Measurements from ENCODE around the gene HIP1.
"Not testable (repeated sequence)": the region's sequence is repeated elsewhere in the genome, so short reads cannot be mapped to it uniquely, and the experiment has no call there.

Gene HIP1

DNA sequence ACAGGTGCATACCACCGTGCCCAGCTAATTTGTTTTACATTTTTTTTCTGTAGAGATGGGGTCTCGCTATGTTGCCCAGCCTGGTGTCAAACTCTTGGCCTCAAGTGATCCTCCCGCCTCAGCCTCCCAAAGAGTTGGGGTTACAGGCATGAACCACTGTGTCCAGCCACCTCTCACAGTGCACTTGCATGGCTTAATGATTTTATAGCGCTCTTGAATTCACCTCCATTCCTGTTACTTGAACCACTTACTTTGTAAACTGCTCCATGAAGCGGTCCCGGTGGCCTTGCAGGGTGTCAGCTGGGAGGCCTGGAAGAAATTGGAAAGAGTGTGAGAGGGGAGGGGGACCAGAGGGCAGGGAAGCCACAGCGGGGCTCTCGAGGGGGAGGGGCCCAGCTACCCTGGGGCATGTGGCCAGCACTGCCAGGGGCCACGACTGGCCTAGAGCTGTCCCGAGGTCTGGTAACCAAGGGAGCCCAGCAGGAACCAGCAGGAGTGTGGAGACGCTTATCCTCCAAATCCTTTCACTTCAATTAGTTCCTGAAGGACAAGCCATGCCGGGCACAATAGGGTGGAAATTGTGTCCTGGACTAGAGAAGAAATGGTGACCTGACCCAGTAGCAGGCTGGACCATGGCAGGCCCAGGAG lies 170.7 kb downstream of the HIP1 start:
- Histone ChIP-seq H3K27me3 (ENCODE audit: insufficient read depth, low read length) (no peaks in the 10 kb centered on the region), H3K36me3 (ENCODE audit: insufficient read depth, low read length) (peaks cover 54% of the 10 kb centered on the region), H3K9me3 (ENCODE audit: low read length) (no peaks in the 10 kb centered on the region), H2AFZ (ENCODE audit: low read depth, low read length) (no peak overlapping the region), H3K4me3 (ENCODE audit: low read length) (no peak overlapping the region), H3K4me1 (ENCODE audit: insufficient read depth, low read length) (peaks cover 3% of the 10 kb centered on the region)

DNA sequence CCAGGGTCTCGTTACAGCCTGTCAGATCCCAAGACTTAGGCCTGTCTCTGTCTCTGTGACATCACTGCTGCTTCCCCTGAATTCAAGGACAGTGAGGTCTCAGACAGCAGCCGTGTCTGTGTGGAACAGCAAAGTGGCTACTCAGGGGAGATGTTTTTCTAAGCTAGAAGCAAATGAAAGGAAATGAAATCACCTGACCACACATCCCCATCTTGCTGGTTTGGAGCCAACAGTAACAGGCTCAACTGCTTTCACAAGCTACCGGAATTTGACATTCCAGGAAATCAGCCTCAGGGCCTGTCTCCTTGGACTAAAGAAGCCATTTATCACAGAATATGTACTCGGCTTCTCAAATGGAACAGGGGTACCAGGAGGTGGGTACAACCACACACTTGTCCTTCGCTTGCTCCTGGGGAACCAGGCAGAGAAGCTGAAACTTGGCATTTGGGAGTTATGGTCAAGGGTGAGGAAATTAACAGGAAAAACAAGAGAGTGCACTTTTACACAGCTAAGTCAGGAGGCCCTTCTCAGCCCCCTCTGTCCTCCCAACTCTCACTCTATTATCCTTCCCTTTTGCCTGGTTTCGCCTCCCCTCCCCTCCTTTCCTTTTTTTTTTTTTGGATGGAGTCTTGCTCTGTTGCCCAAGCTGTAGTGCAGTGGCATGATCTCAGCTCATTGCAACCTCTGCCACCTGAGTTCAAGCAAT lies 173.5 kb downstream of the HIP1 start:
- Histone ChIP-seq H3K27me3 (ENCODE audit: insufficient read depth, low read length) (no peaks in the 10 kb centered on the region), H2AFZ (ENCODE audit: low read depth, low read length) (no peak overlapping the region), H3K4me3 (ENCODE audit: low read length) (no peak overlapping the region), H3K9me3 (ENCODE audit: low read length) (no peaks in the 10 kb centered on the region), H3K4me1 (ENCODE audit: insufficient read depth, low read length) (no peaks in the 10 kb centered on the region), H3K36me3 (ENCODE audit: insufficient read depth, low read length) (peaks cover 62% of the 10 kb centered on the region)

DNA sequence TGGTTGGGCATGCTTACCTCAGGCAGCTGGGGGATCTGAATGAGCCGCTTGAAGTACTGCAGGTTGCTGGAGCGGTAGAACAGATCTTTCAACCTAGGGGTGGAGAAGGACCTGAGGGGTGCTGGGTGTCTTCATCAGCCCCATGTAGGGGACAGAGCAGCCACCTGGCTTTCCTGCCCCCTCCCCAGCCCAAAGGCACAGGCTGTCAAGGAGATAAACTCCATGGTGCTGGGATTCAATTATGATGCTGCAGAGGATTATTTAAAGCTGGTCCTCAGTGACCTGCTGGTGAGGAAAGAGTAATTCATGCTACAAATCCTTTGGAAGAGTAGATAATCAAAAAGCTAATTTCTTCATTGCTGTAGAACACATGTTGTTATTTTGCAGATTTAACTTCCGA lies 175.6 kb downstream of the HIP1 start:
- Histone ChIP-seq H3K4me3 (ENCODE audit: low read length) (no peak overlapping the region), H3K9me3 (ENCODE audit: low read length) (no peaks in the 10 kb centered on the region), H3K36me3 (ENCODE audit: insufficient read depth, low read length) (peaks cover 54% of the 10 kb centered on the region), H3K27me3 (ENCODE audit: insufficient read depth, low read length) (no peaks in the 10 kb centered on the region), H3K4me1 (ENCODE audit: insufficient read depth, low read length) (no peaks in the 10 kb centered on the region), H2AFZ (ENCODE audit: low read depth, low read length) (no peak overlapping the region)

DNA sequence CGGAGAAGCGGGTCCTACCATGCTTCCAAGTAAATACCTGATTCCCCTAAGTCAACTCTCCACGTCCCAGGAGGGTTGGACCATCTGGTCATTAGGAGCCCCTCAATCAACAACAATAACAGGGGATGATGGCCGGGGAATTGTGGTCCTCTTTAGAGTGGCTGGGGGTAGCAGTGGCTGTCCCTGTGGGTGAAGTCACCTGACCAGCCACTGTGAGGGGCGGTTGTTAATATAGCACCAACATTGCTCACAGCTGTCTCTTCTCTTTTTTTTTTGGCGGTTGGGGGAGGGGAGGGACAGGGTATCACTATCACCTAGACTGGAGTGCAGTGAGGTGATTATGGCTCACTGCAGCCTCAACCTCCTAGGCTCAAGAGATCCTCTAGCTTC lies 178.8 kb downstream of the HIP1 start:
- Histone ChIP-seq H3K27me3 (ENCODE audit: insufficient read depth, low read length) (no peaks in the 10 kb centered on the region), H3K4me1 (ENCODE audit: insufficient read depth, low read length) (no peaks in the 10 kb centered on the region), H2AFZ (ENCODE audit: low read depth, low read length) (no peak overlapping the region), H3K9me3 (ENCODE audit: low read length) (no peaks in the 10 kb centered on the region), H3K36me3 (ENCODE audit: insufficient read depth, low read length) (peaks cover 62% of the 10 kb centered on the region), H3K4me3 (ENCODE audit: low read length) (no peak overlapping the region)

DNA sequence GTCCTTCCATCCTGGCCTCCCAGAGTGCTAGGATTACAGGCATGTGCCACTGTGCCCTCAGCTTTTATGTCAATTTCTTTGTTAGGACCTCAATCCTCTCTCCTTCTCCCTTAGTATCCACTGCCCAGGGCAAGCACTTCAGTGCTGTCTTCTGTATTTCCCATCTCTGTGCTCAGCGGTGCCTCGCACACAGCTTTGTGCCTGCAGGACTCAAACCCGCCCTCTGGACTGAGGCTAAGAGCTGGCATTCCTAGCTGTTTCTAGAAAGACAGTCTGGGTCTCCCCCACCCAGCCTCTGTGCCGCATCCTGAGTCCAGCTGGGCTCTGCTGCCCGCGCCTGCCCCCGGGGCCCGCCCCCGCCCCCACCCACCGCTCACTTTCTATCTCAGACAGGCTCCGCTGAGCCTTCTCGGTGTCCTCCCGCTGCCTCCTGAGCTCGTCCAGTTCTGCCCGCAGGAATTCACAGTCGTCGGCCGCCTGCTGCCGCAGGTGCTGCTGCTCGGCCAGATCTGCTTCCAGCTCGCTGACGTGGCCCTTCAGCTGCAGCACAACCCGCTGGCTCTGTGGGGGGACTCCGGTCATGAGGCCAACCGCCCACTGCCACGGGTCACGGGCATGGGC lies 179.3 kb downstream of the HIP1 start:
- Histone ChIP-seq H3K27me3 (ENCODE audit: insufficient read depth, low read length) (no peaks in the 10 kb centered on the region), H2AFZ (ENCODE audit: low read depth, low read length) (no peak overlapping the region), H3K9me3 (ENCODE audit: low read length) (no peaks in the 10 kb centered on the region), H3K4me3 (ENCODE audit: low read length) (no peak overlapping the region), H3K4me1 (ENCODE audit: insufficient read depth, low read length) (no peaks in the 10 kb centered on the region), H3K36me3 (ENCODE audit: insufficient read depth, low read length) (peaks cover 63% of the 10 kb centered on the region)

DNA sequence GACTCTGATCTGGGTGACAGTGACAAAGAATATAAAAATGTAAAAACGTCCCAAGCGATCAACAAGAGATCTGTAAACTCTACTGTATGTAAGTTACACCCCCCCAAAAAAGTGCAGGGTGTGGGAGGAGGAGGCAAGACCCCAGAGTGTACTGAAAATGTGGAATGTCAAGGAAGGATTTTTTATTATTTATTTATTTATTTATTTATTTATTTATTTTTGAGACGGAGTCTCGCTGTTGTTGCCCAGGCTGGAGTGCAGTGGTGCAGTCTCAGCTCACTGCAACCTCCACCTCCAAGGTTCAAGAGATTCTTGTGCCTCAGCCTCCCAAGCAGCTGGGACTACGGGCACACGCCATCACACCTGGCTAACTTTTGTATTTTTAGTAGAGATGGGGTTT lies 181.9 kb downstream of the HIP1 start:
- H3K9me3 ChIP-seq (ENCODE audit: low read length); H3K4me1 ChIP-seq (ENCODE audit: insufficient read depth, low read length); H2AFZ ChIP-seq (ENCODE audit: low read depth, low read length); H3K4me3 ChIP-seq (ENCODE audit: low read length); H3K27me3 ChIP-seq (ENCODE audit: insufficient read depth, low read length): not testable (repeated sequence)
- peaks cover 65% of the 10 kb centered on the region for H3K36me3 ChIP-seq (ENCODE audit: insufficient read depth, low read length)

DNA sequence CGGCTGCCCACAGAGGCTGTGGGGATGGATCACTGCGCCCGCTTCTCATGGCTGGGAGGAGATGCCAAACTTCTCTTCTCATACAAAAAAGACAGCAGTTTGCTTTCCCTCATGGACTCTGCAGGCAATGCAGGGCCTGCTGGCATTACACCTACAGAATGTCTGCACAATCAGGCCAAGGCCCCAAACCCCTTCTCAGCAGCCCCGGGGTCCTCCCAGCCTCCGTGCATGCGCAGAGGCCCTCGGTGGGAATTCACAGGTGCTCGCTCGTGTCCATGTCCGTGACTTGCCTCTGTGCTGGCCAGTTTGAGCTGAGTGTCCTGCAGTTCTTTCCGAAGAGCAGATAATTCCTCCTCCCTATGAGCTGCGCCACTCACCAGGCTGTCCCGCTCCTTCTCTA lies 183.0 kb downstream of the HIP1 start:
- Histone ChIP-seq H3K36me3 (ENCODE audit: insufficient read depth, low read length) (peaks cover 58% of the 10 kb centered on the region), H3K27me3 (ENCODE audit: insufficient read depth, low read length) (no peaks in the 10 kb centered on the region)

DNA sequence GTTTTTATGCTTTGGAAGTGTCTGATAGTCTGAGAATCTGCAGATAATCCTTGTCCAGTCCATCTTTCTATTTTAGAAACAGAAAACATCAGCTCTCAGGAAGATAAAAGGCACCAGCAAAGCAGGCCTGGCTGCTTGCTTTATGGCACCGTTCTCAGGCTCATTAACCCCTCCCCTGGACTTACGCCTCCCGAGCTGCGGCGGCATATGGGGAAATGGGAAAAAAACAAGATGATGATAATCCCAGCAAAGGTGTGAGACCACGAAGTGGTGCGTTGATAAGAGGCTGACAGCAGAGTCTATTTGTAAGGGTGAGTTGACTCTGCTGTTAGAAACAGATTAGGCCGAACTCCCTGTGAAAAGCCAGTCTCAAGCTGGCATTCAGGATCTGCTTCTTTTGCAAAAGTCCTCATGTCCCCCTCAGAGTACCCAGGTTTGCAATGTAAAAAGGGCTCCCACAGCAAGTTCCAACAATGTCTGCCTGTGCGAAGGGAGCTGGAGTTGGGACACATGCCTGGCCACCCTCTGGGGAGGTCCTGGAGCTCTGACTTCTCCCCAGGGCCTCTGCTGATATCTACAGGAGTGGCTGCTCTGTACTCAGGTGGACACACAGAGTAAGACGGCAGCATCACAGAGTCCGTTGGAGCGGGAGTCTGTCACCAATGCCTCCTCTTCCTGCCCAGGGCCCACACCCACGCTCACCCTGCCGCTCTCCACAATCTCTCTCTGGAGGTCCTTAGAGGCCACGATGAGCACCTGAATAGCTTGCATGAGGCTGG lies 192.3 kb downstream of the HIP1 start:
- Histone ChIP-seq H3K9me3 (ENCODE audit: low read length) (no peaks in the 10 kb centered on the region), H2AFZ (ENCODE audit: low read depth, low read length) (no peak overlapping the region), H3K36me3 (ENCODE audit: insufficient read depth, low read length) (peaks cover 58% of the 10 kb centered on the region), H3K27me3 (ENCODE audit: insufficient read depth, low read length) (no peaks in the 10 kb centered on the region), H3K4me3 (ENCODE audit: low read length) (no peak overlapping the region), H3K4me1 (ENCODE audit: insufficient read depth, low read length) (no peaks in the 10 kb centered on the region)

More for the DNA sequence above, 183.0 kb downstream of the HIP1 start:
- no peak overlapping the region for H2AFZ ChIP-seq (ENCODE audit: low read depth, low read length)
- H3K4me3 ChIP-seq (ENCODE audit: low read length): no peak overlapping the region
- no peaks in the 10 kb centered on the region for H3K4me1 ChIP-seq (ENCODE audit: insufficient read depth, low read length)
- no peaks in the 10 kb centered on the region for H3K9me3 ChIP-seq (ENCODE audit: low read length)

DNA sequence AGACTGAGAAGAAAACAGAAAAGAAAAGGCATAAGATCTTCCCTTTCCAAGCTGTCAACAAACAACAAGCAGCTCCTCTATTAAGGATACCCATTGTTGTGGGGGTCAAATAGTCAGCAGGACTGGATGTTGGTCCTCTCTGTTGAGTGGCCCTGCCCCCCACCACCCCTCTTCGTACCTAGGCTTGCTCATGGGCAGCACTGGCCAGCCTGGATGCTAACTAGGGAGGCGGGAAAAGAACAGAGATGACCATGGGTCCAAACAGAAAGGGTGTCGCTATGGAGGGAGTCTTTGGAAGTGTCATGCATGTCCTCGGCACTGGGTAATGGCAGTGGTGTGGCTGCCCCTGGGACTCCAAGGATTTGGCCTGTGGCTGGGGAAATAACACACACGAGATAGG lies 201.0 kb downstream of the HIP1 start:
- no peaks in the 10 kb centered on the region for H3K27me3 ChIP-seq (ENCODE audit: insufficient read depth, low read length)
- H3K36me3 ChIP-seq (ENCODE audit: insufficient read depth, low read length): peaks cover 62% of the 10 kb centered on the region
- H2AFZ ChIP-seq (ENCODE audit: low read depth, low read length): no peak overlapping the region
- no peaks in the 10 kb centered on the region for H3K9me3 ChIP-seq (ENCODE audit: low read length)
- no peaks in the 10 kb centered on the region for H3K4me1 ChIP-seq (ENCODE audit: insufficient read depth, low read length)
- H3K4me3 ChIP-seq (ENCODE audit: low read length): no peak overlapping the region

DNA sequence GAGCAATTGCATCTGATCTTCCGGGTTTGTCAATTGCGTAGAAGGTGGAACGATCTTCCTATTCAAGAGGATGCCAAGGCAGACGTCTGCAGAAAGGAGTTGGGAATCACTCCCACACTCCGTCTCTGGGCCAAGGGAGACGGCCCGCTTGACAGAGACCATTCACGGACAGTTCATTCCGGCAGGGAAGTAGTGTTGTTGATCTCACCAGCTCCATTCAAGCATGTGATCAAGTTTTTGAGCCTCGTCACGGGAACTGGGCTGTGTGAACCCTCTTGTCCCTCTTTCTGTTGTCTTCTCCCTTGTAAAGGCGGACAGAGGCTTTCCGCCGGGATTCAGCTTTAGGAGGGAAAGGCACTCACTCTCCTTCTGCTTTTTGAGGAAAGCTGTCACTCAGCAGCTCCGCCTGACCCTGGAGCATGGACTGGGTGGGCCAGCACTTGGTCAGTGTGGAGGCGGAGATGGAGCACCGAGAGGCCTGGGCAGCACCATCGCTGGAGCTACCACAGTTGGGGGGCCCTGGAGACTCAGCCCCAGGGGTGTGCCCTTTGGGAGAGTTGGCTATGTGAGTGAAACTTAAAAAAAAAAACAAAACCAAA lies 201.7 kb downstream of the HIP1 start:
- Histone ChIP-seq H2AFZ (ENCODE audit: low read depth, low read length) (no peak overlapping the region), H3K36me3 (ENCODE audit: insufficient read depth, low read length) (peaks cover 60% of the 10 kb centered on the region), H3K27me3 (ENCODE audit: insufficient read depth, low read length) (no peaks in the 10 kb centered on the region), H3K4me3 (ENCODE audit: low read length) (no peak overlapping the region), H3K9me3 (ENCODE audit: low read length) (no peaks in the 10 kb centered on the region), H3K4me1 (ENCODE audit: insufficient read depth, low read length) (no peaks in the 10 kb centered on the region)

DNA sequence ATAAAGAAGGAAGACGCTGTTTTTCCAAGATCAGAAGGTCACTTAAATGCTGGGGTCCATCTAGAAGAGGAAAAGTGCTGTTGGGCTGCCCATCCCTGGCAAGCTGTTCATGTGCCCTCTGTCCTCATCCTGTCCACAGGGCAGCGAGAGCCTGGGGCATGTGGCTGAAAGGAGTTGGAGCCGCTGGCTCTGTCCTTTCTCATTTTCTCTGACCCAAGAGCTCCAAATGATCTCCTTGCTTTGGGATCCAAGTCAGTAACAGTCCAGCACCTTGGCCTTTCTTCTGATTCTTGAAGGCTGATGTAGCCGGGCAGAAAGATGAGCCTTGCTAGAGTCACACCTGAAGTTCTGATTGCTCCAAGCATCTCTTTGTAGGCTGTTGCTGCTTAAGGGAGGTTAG lies 202.2 kb downstream of the HIP1 start:
- Histone ChIP-seq H3K4me3 (ENCODE audit: low read length) (no peak overlapping the region), H3K36me3 (ENCODE audit: insufficient read depth, low read length) (peaks cover 55% of the 10 kb centered on the region), H3K4me1 (ENCODE audit: insufficient read depth, low read length) (no peaks in the 10 kb centered on the region), H3K9me3 (ENCODE audit: low read length) (no peaks in the 10 kb centered on the region), H2AFZ (ENCODE audit: low read depth, low read length) (no peak overlapping the region), H3K27me3 (ENCODE audit: insufficient read depth, low read length) (no peaks in the 10 kb centered on the region)

DNA sequence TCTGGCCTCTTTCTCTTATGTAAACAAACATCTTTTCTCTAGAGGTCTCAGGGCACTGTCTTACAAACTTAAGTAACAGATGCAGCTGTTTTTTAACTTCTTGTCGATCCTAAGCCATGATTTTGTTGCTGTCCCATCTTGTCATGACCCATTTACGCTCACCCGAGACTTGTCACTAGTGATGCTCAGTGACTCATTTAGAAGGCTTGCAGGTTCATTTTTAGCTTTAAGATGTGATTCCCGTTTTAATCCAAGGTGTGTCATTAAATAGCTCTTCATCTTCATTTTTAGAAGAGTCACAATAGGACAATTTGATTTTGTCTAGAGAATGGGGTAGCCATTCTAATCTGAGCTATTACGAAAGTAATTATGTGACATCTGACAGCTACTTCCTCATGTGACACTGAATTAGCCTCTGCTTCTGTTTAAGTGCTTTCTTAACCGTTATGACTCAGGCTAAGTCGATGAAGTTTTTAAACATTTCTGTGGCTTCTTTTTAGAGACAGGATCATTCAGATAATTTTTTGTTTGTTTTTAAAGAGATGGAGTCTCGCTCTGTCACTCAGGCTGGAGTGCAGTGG lies 203.9 kb downstream of the HIP1 start:
- H3K27me3 ChIP-seq (ENCODE audit: insufficient read depth, low read length): no peaks in the 10 kb centered on the region
- no peaks in the 10 kb centered on the region for H3K9me3 ChIP-seq (ENCODE audit: low read length)
- H2AFZ ChIP-seq (ENCODE audit: low read depth, low read length): no peak overlapping the region
- H3K36me3 ChIP-seq (ENCODE audit: insufficient read depth, low read length): peaks cover 47% of the 10 kb centered on the region
- H3K4me3 ChIP-seq (ENCODE audit: low read length): no peak overlapping the region
- no peaks in the 10 kb centered on the region for H3K4me1 ChIP-seq (ENCODE audit: insufficient read depth, low read length)
